Measurements from ENCODE around the gene PRKN.

- TF ChIP-seq CTCF (IDR thresholded peaks at IDR 0.05) (no peak), POLR2AphosphoS5 (IDR thresholded peaks at IDR 0.05) (no peak)
These were observed 23.6 kb downstream of the PRKN start for GRCh38 chr6:162704001-162704400.
